H9 (cell line): Measurements from ENCODE around the gene TPTE2. TPM values are rescaled to one million over a fixed set of nuclear protein-coding genes. Genes with fewer than 3 reads are reported as not detected.

ENCODE experiments used
- DNase-seq: peaks from one replicate; pipeline ENCODE4 v3.0.0-alpha.2; 2017
- H2AFZ ChIP-seq: one replicate; pipeline ENCODE4 v1.6.1; 2013; ENCODE audit warnings: mild to moderate bottlenecking, low read length, control low read depth, moderate library complexity
- H2AK5ac ChIP-seq: 2 replicates; pipeline ENCODE4 v1.6.1; 2013; ENCODE audit warnings: low read length, control low read depth, mixed read lengths; ENCODE audit not compliant: insufficient read length
- H2BK120ac ChIP-seq: one replicate; pipeline ENCODE4 v1.6.1; 2013; ENCODE audit warnings: low read depth, mild to moderate bottlenecking, low read length, control low read depth, inconsistent platforms; ENCODE audit not compliant: poor library complexity, severe bottlenecking
- H2BK12ac ChIP-seq: 2 replicates; pipeline ENCODE4 v1.6.1; 2013; ENCODE audit warnings: low read length, control low read depth, mixed read lengths, low read depth; ENCODE audit not compliant: insufficient read length
- H2BK15ac ChIP-seq: 2 replicates; pipeline ENCODE4 v1.6.1; 2013; ENCODE audit warnings: low read depth, low read length, control low read depth
- H2BK20ac ChIP-seq: one replicate; pipeline ENCODE4 v1.6.1; 2013; ENCODE audit warnings: low read depth, mild to moderate bottlenecking, low read length, control low read depth, inconsistent platforms; ENCODE audit not compliant: poor library complexity, severe bottlenecking
- H2BK5ac ChIP-seq: 2 replicates; pipeline ENCODE4 v1.6.1; 2013; ENCODE audit warnings: low read length, control low read depth, mixed read lengths; ENCODE audit not compliant: insufficient read length
- H3K14ac ChIP-seq: 2 replicates; pipeline ENCODE4 v1.6.1; 2013; ENCODE audit warnings: low read length, control low read depth; ENCODE audit not compliant: insufficient read depth
- H3K18ac ChIP-seq: 2 replicates; pipeline ENCODE4 v1.6.1; 2013; ENCODE audit warnings: low read depth, mild to moderate bottlenecking, mixed read lengths, low read length, control low read depth; ENCODE audit not compliant: insufficient read length
- H3K23ac ChIP-seq: 2 replicates; pipeline ENCODE4 v1.6.1; 2013; ENCODE audit warnings: low read length, control low read depth, mixed read lengths, low read depth; ENCODE audit not compliant: insufficient read length
- H3K23me2 ChIP-seq: 2 replicates; pipeline ENCODE4 v1.6.1; 2013; ENCODE audit warnings: low read depth, mild to moderate bottlenecking, mixed read lengths, low read length, control low read depth; ENCODE audit not compliant: insufficient read length, poor library complexity, severe bottlenecking
- H3K27ac ChIP-seq: 2 replicates; pipeline ENCODE4 v1.5.1; 2013; ENCODE audit warnings: low read length, control low read depth, mixed read lengths, low read depth; ENCODE audit not compliant: insufficient read length
- H3K27me3 ChIP-seq: 2 replicates; pipeline ENCODE4 v1.6.1; 2013; ENCODE audit warnings: low read length, control low read depth, inconsistent platforms; ENCODE audit not compliant: insufficient read depth
- H3K4ac ChIP-seq: 2 replicates; pipeline ENCODE4 v1.6.1; 2013; ENCODE audit warnings: low read depth, mild to moderate bottlenecking, control low read depth, inconsistent platforms, low read length, moderate library complexity
- H3K4me1 ChIP-seq: 2 replicates; pipeline ENCODE4 v1.6.1; 2013; ENCODE audit warnings: low read length, control low read depth, inconsistent platforms; ENCODE audit not compliant: insufficient read depth
- H3K4me2 ChIP-seq: 2 replicates; pipeline ENCODE4 v1.6.1; 2013; ENCODE audit warnings: low read length, control low read depth, mixed read lengths; ENCODE audit not compliant: insufficient read length, insufficient read depth
- H3K56ac ChIP-seq: 2 replicates; pipeline ENCODE4 v1.6.1; 2013; ENCODE audit warnings: low read depth, mild to moderate bottlenecking, mixed read lengths, low read length, control low read depth; ENCODE audit not compliant: insufficient read length
- H3K79me1 ChIP-seq: 2 replicates; pipeline ENCODE4 v1.6.1; 2013; ENCODE audit warnings: low read depth, mild to moderate bottlenecking, moderate library complexity, low read length, control low read depth, inconsistent platforms; ENCODE audit not compliant: insufficient read depth, poor library complexity, severe bottlenecking
- H3K79me2 ChIP-seq: 2 replicates; pipeline ENCODE4 v1.6.1; 2013; ENCODE audit warnings: low read length, control low read depth, inconsistent platforms; ENCODE audit not compliant: insufficient read depth
- H3K9ac ChIP-seq: 2 replicates; pipeline ENCODE4 v1.6.1; 2013; ENCODE audit warnings: low read length, control low read depth, mixed read lengths; ENCODE audit not compliant: insufficient read length; ENCODE audit errors: extremely low read depth
- H3K9me3 ChIP-seq: one replicate; pipeline ENCODE4 v1.6.1; 2013; ENCODE audit warnings: low read depth, low read length, inconsistent platforms; ENCODE audit not compliant: control insufficient read depth
- H3T11ph ChIP-seq: one replicate; pipeline ENCODE4 v1.6.1; 2013; ENCODE audit warnings: mild to moderate bottlenecking, low read length, control low read depth, inconsistent platforms
- H4K20me1 ChIP-seq: one replicate; pipeline ENCODE4 v1.6.1; 2013; ENCODE audit not compliant: control insufficient read depth, insufficient read length, insufficient read depth
- H4K5ac ChIP-seq: 2 replicates; pipeline ENCODE4 v1.6.1; 2013; ENCODE audit warnings: low read depth, mild to moderate bottlenecking, mixed read lengths, low read length, control low read depth; ENCODE audit not compliant: insufficient read length
- H4K8ac ChIP-seq: replicated peaks from 2 replicates; pipeline ENCODE4 v1.6.1; 2013; ENCODE audit warnings: low read length, control low read depth, mixed read lengths, low read depth; ENCODE audit not compliant: insufficient read length
- H4K91ac ChIP-seq: 2 replicates; pipeline ENCODE4 v1.6.1; 2013; ENCODE audit warnings: low read depth, mild to moderate bottlenecking, moderate library complexity, mixed read lengths, low read length, control low read depth; ENCODE audit not compliant: insufficient read length
- H3K27ac Mint-ChIP-seq, 3 experiments: 2 replicates in 2 of 3; 3 replicates in 1 of 3; pipeline ENCODE4 v1.8.0; 2020 to 2021; ENCODE audit warnings: mixed read lengths in 3 of 3, mild to moderate bottlenecking in 1 of 3, moderate library complexity in 1 of 3
- H3K27me3 Mint-ChIP-seq: 2 replicates; pipeline ENCODE4 v1.8.0; 2021; ENCODE audit warnings: low read depth, mild to moderate bottlenecking, moderate library complexity, mixed read lengths
- H3K36me3 Mint-ChIP-seq, 3 experiments: 2 replicates in 2 of 3; 3 replicates in 1 of 3; pipeline ENCODE4 v1.8.0; 2020 to 2021; ENCODE audit warnings: low read depth in 3 of 3, mixed read lengths in 3 of 3; ENCODE audit not compliant: insufficient read depth in 1 of 3
- H3K4me1 Mint-ChIP-seq, 2 experiments: 2 replicates each; pipeline ENCODE4 v1.8.0; 2020; ENCODE audit warnings: mixed read lengths in 2 of 2
- H3K4me3 Mint-ChIP-seq, 2 experiments: 2 replicates in 1 of 2; 3 replicates in 1 of 2; pipeline ENCODE4 v1.8.0; 2020 to 2021; ENCODE audit warnings: mild to moderate bottlenecking in 2 of 2, mixed read lengths in 2 of 2, moderate library complexity in 1 of 2
- H3K9me3 Mint-ChIP-seq, 2 experiments: 2 replicates in 1 of 2; 3 replicates in 1 of 2; pipeline ENCODE4 v1.8.0; 2020; ENCODE audit warnings: mild to moderate bottlenecking in 2 of 2, mixed read lengths in 2 of 2, moderate library complexity in 1 of 2
- WGBS: extraction: QIAGEN DNeasy Blood & Tissue Kit; methylation state at CpG from one replicate; pipeline ENCODE4 v1.1.7; 2013; ENCODE audit warnings: missing lambda C conversion rate, low lambda C conversion rate, mixed read lengths; ENCODE audit not compliant: insufficient read length; ENCODE audit errors: extremely low coverage; 5-methylcytosine and 5-hydroxymethylcytosine counted together
- total RNA-seq: library from RNA; stranded (reverse); gene quantifications from 2 replicates; pipeline ENCODE4 v1.2.1, GENCODE V29; 2021
- TF ChIP-seq, protein P1 (sequence below): fragments of 200-600 bp; sonication (generic); conservative IDR thresholded peaks from 3 replicates; pipeline ENCODE4 v1.8.0; 2021; ENCODE audit warnings: antibody characterized with exemption, mild to moderate bottlenecking

Gene TPTE2
- total RNA-seq, 1 experiment from 2014 or later: not detected

DNA sequence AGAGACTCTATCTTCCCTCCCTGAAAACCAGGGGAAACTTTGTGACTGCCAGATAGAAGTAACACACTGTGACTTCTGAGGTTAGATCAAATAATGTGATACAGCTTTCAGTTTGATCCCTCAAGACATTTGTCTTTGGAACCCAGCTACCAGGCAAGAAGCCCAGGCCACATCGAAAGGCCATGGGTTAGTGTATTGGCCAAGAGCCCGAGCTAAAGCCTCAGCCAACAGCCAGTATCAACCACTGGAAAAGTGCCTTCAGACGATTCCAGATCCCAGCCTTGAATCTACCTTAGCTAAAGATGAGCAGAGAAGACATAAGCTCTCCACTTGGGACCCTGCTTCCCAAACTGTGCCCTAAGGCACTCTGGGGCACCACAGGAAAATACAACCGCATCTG is 10.9 kb upstream of the TPTE2 start:
- TF ChIP-seq, protein P1, sequence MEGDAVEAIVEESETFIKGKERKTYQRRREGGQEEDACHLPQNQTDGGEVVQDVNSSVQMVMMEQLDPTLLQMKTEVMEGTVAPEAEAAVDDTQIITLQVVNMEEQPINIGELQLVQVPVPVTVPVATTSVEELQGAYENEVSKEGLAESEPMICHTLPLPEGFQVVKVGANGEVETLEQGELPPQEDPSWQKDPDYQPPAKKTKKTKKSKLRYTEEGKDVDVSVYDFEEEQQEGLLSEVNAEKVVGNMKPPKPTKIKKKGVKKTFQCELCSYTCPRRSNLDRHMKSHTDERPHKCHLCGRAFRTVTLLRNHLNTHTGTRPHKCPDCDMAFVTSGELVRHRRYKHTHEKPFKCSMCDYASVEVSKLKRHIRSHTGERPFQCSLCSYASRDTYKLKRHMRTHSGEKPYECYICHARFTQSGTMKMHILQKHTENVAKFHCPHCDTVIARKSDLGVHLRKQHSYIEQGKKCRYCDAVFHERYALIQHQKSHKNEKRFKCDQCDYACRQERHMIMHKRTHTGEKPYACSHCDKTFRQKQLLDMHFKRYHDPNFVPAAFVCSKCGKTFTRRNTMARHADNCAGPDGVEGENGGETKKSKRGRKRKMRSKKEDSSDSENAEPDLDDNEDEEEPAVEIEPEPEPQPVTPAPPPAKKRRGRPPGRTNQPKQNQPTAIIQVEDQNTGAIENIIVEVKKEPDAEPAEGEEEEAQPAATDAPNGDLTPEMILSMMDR: no peak
- peaks cover 30% of the 10 kb centered on the region for H3K9me3 ChIP-seq

More for the DNA sequence above, 10.9 kb upstream of the TPTE2 start:
- WGBS: no CpG with 5 or more reads among the region's 4 CpGs
- no peak overlapping the region for H3K56ac ChIP-seq
- no peak overlapping the region for H3K14ac ChIP-seq
- H4K91ac ChIP-seq: no peak overlapping the region
- no peak overlapping the region for H3K23ac ChIP-seq
- Mint-ChIP-seq H3K9me3 (peaks cover 80 to 84% of the 10 kb centered on the region in 2 experiments), H3K4me1 (no peaks in the 10 kb centered on the region), H3K4me3 (no peak overlapping the region), H3K27ac (no peak overlapping the region), H3K27me3 (peaks cover 1% of the 10 kb centered on the region), H3K36me3 (peaks cover 6 to 11% (median 7%) of the 10 kb centered on the region in 3 experiments; a peak in 5 of 7 replicates)
- H2BK5ac ChIP-seq: no peak overlapping the region
- H3K4me1 ChIP-seq: no peaks in the 10 kb centered on the region
- DNase-seq: no peak
- no peaks in the 10 kb centered on the region for H4K20me1 ChIP-seq
- H2BK120ac ChIP-seq: no peak overlapping the region
- no peak overlapping the region for H2BK20ac ChIP-seq
- no peak overlapping the region for H2AFZ ChIP-seq
- no peak overlapping the region for H3K9ac ChIP-seq
- no peak overlapping the region for H3T11ph ChIP-seq
- no peaks in the 10 kb centered on the region for H3K79me2 ChIP-seq
- H3K27me3 ChIP-seq: no peaks in the 10 kb centered on the region
- no peaks in the 10 kb centered on the region for H3K23me2 ChIP-seq
- no peaks in the 10 kb centered on the region for H3K79me1 ChIP-seq
- H2AK5ac ChIP-seq: no peak overlapping the region
- no peak overlapping the region for H4K8ac ChIP-seq
- H2BK15ac ChIP-seq: no peak overlapping the region
- H3K27ac ChIP-seq: no peak overlapping the region
- no peak overlapping the region for H3K4ac ChIP-seq
- no peak overlapping the region for H3K18ac ChIP-seq
- H2BK12ac ChIP-seq: no peak overlapping the region
- H4K5ac ChIP-seq: no peak overlapping the region
- H3K4me2 ChIP-seq: no peak overlapping the region
